GM12891 (cell line): ENCODE data around the gene COL6A1.

Experiments used
- DNase-seq: peaks from one replicate; pipeline ENCODE4 v3.0.0; 2011; ENCODE audit warnings: low spot score; ENCODE audit not compliant: insufficient read length
- FAIRE-seq: peaks from 2 replicates; lab custom pipeline; 2011; peaks lifted over from hg19 to GRCh38; lab: Jason Lieb, UNC
- PAX5 ChIP-seq: IDR thresholded peaks from 2 replicates; pipeline ENCODE4 v1.6.1; 2011; ENCODE audit warnings: low read length, moderate library complexity, mild to moderate bottlenecking; ENCODE audit not compliant: insufficient read depth, severe bottlenecking
- POLR2A ChIP-seq: IDR thresholded peaks from 2 replicates; pipeline ENCODE4 v1.6.1; 2011; ENCODE audit warnings: low read depth, low read length, control low read depth
- POLR2AphosphoS5 ChIP-seq: IDR thresholded peaks from 2 replicates; pipeline ENCODE4 v1.6.1; 2011; ENCODE audit warnings: low read depth, low read length, control low read depth
- POU2F2 ChIP-seq: IDR thresholded peaks from 2 replicates; pipeline ENCODE4 v1.6.1; 2011; ENCODE audit warnings: low read depth, mild to moderate bottlenecking, control low read depth, low read length, moderate library complexity
- SPI1 ChIP-seq: IDR thresholded peaks from 2 replicates; pipeline ENCODE4 v1.6.1; 2011; ENCODE audit warnings: low read depth, low read length, control low read depth
- TAF1 ChIP-seq: IDR thresholded peaks from 2 replicates; pipeline ENCODE4 v1.6.1; 2011; ENCODE audit warnings: low read depth, low read length, control low read depth

The COL6A1 gene

GRCh38 chr21:46048926-46049889 lies 67.6 kb downstream of the COL6A1 start:
- no peak for TF ChIP-seq POLR2AphosphoS5
- TF ChIP-seq POU2F2: no peak
- TF ChIP-seq POLR2A: no peak
- no peak for TF ChIP-seq PAX5
- TF ChIP-seq SPI1: no peak
- TF ChIP-seq TAF1: no peak
- DNase-seq: no peak
- FAIRE-seq: no peak

- DNase-seq: no peak
- FAIRE-seq: no peak
- TF ChIP-seq PAX5 (no peak), POLR2A (no peak), POU2F2 (no peak)
These were observed 68.5 kb downstream of the COL6A1 start for GRCh38 chr21:46049890-46050667.

- FAIRE-seq (no peak), DNase-seq (no peak)
- TF ChIP-seq SPI1 (no peak), POLR2A (no peak), POU2F2 (no peak), POLR2AphosphoS5 (no peak), PAX5 (no peak), TAF1 (no peak)
These were observed 69.3 kb downstream of the COL6A1 start for GRCh38 chr21:46050668-46051378.

GRCh38 chr21:46051379-46051770 lies 69.8 kb downstream of the COL6A1 start:
- DNase-seq (no peak), FAIRE-seq (no peak)
- TF ChIP-seq PAX5: no peak
- TF ChIP-seq POLR2AphosphoS5: no peak
- no peak for TF ChIP-seq TAF1

GRCh38 chr21:46051821-46052675 lies 70.5 kb downstream of the COL6A1 start:
- no peak for TF ChIP-seq POLR2AphosphoS5
- no peak for TF ChIP-seq PAX5
- TF ChIP-seq POU2F2: no peak
- TF ChIP-seq POLR2A: no peak
- no peak for TF ChIP-seq SPI1
- TF ChIP-seq TAF1: no peak
- no peak for DNase-seq
- no peak for FAIRE-seq

GRCh38 chr21:46052703-46053651 lies 71.4 kb downstream of the COL6A1 start:
- no peak for FAIRE-seq
- DNase-seq: no peak
- no peak for TF ChIP-seq POLR2AphosphoS5

- FAIRE-seq: no peak
These were observed 72.5 kb downstream of the COL6A1 start for GRCh38 chr21:46054031-46054430.

GRCh38 chr21:46054451-46054881 lies 72.9 kb downstream of the COL6A1 start:
- FAIRE-seq: no peak
- no peak for DNase-seq
- TF ChIP-seq POU2F2 (no peak), SPI1 (no peak), PAX5 (no peak), TAF1 (no peak), POLR2AphosphoS5 (no peak), POLR2A (no peak)

More at GRCh38 chr21:46054031-46054430, 72.5 kb downstream of the COL6A1 start:
- DNase-seq: no peak
- TF ChIP-seq PAX5: no peak
- no peak for TF ChIP-seq TAF1
- TF ChIP-seq SPI1: no peak
- no peak for TF ChIP-seq POLR2AphosphoS5
- no peak for TF ChIP-seq POLR2A
- no peak for TF ChIP-seq POU2F2
